Astrocyte (in vitro differentiated cells and primary cell): ENCODE results near the gene MSX2.

ENCODE experiments used
- CTCF ChIP-seq: IDR thresholded peaks from 2 replicates; pipeline ENCODE4 v1.5.1; 2011; ENCODE audit warnings: low read depth, mild to moderate bottlenecking, inconsistent platforms, low read length, moderate library complexity; ENCODE audit not compliant: insufficient read depth
- EZH2 ChIP-seq: IDR thresholded peaks from 2 replicates; pipeline ENCODE4 v1.6.1; 2012; ENCODE audit warnings: mild to moderate bottlenecking, low read length, inconsistent platforms; ENCODE audit not compliant: insufficient read depth

DNA sequence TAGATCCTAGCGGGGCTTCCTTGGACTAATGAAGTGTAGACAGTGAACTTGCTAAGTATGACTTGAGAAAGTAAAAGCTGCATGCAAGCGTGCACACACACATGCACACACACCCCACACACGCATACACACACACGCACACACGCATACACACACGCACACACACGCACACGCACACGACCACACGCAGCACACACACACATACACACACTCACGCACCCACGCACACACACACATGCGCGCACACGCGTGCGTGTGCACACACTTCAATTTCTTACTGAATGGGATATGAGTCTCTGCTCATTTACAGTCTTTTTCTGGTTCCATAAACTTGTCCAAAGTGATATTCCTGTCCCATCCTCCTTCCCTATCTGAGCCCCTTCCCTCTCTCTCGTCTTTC, 41.2 kb downstream of the MSX2 start:
- TF ChIP-seq EZH2 = no peak
- TF ChIP-seq CTCF = no peak
